ENCODE results near the gene PFKFB4.

Gene PFKFB4

DNA sequence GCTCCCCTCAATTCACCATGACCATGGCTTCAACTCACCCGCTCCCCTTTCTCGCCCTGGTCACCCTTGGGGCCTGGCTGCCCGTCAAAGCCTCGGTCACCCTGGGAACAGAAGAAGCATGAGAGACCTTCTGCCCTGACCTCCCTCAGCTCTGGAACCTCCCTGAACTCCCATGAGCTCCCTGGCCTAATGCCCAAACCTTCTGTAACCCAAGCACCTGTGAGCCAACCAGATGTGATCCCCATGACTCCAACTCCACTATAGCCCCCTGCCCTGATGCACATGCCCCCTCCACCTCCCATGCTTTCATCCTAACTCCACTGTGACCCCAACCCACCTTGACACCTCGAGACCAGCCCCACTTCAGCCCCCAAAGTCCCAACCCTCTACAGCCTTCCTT, 10.5 kb upstream of the PFKFB4 start:
- H3F3A ChIP-seq (ENCODE audit: insufficient read depth), result no peaks in the 10 kb centered on the region
- no peaks in the 10 kb centered on the region for H3K79me2 ChIP-seq (ENCODE audit: insufficient read depth, low read length)
- H4K20me1 ChIP-seq (ENCODE audit: low read depth, low read length), result no peaks in the 10 kb centered on the region
- no peaks in the 10 kb centered on the region for H3K27me3 ChIP-seq (ENCODE audit: low read length)
- H3K4me3 ChIP-seq (ENCODE audit: insufficient read depth, low read length, poor library complexity, severe bottlenecking), result no peak overlapping the region
- H3K36me3 ChIP-seq (ENCODE audit: low read length), result no peaks in the 10 kb centered on the region
- no peak overlapping the region for H3K9ac ChIP-seq (ENCODE audit: low read length)
- H2AFZ ChIP-seq (ENCODE audit: low read depth, low read length, severe bottlenecking), result no peak overlapping the region
- H3K27ac ChIP-seq (ENCODE audit: low read depth, low read length), result no peak overlapping the region
- no peaks in the 10 kb centered on the region for H3K9me2 ChIP-seq (replicated peaks; ENCODE audit: insufficient read depth, low read length)
- H3K9me3 ChIP-seq (ENCODE audit: insufficient read depth, low read length), result no peaks in the 10 kb centered on the region
- TF ChIP-seq, protein P1, sequence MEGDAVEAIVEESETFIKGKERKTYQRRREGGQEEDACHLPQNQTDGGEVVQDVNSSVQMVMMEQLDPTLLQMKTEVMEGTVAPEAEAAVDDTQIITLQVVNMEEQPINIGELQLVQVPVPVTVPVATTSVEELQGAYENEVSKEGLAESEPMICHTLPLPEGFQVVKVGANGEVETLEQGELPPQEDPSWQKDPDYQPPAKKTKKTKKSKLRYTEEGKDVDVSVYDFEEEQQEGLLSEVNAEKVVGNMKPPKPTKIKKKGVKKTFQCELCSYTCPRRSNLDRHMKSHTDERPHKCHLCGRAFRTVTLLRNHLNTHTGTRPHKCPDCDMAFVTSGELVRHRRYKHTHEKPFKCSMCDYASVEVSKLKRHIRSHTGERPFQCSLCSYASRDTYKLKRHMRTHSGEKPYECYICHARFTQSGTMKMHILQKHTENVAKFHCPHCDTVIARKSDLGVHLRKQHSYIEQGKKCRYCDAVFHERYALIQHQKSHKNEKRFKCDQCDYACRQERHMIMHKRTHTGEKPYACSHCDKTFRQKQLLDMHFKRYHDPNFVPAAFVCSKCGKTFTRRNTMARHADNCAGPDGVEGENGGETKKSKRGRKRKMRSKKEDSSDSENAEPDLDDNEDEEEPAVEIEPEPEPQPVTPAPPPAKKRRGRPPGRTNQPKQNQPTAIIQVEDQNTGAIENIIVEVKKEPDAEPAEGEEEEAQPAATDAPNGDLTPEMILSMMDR (IDR thresholded peaks at IDR 0.05; ENCODE audit: insufficient read depth, low read length, poor library complexity, severe bottlenecking), result no peak
- TF ChIP-seq EZH2phosphoT487 (conservative IDR thresholded peaks at IDR 0.05; ENCODE audit: low read length), result no peak
- H3K4me2 ChIP-seq (ENCODE audit: low read depth, low read length, poor library complexity, severe bottlenecking), result no peak overlapping the region

DNA sequence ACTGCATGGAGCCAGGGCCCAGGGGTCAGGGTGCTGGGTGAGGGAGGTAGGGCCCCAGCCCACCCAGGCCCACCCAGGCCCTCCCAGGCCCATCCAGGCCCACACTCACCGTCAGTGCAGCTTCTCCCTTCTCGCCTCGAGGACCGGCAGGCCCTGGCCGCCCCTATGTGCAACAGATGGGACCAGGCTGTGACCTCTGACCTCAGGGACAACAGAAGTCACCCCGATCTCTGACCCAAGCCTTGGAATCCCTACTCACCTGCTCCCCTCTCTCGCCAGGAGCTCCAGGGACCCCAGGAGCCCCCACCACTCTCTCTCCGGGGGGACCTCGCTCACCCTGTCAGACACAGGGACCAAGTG, 9.8 kb upstream of the PFKFB4 start:
- Histone ChIP-seq H3K4me3 (ENCODE audit: insufficient read depth, low read length, poor library complexity, severe bottlenecking) (no peak overlapping the region), H3K36me3 (ENCODE audit: low read length) (no peaks in the 10 kb centered on the region), H2AFZ (ENCODE audit: low read depth, low read length, severe bottlenecking) (no peak overlapping the region), H3K9me3 (ENCODE audit: insufficient read depth, low read length) (no peaks in the 10 kb centered on the region), H3K9me2 (replicated peaks; ENCODE audit: insufficient read depth, low read length) (no peaks in the 10 kb centered on the region), H3K27me3 (ENCODE audit: low read length) (no peaks in the 10 kb centered on the region), H4K20me1 (ENCODE audit: low read depth, low read length) (no peaks in the 10 kb centered on the region), H3K27ac (ENCODE audit: low read depth, low read length) (no peak overlapping the region), H3K9ac (ENCODE audit: low read length) (no peak overlapping the region), H3K4me2 (ENCODE audit: low read depth, low read length, poor library complexity, severe bottlenecking) (no peak overlapping the region), H3K79me2 (ENCODE audit: insufficient read depth, low read length) (no peaks in the 10 kb centered on the region), H3F3A (ENCODE audit: insufficient read depth) (no peaks in the 10 kb centered on the region)
- no peak for TF ChIP-seq EZH2phosphoT487 (conservative IDR thresholded peaks at IDR 0.05; ENCODE audit: low read length)
- TF ChIP-seq, protein P1 (IDR thresholded peaks at IDR 0.05; ENCODE audit: insufficient read depth, low read length, poor library complexity, severe bottlenecking), result no peak

DNA sequence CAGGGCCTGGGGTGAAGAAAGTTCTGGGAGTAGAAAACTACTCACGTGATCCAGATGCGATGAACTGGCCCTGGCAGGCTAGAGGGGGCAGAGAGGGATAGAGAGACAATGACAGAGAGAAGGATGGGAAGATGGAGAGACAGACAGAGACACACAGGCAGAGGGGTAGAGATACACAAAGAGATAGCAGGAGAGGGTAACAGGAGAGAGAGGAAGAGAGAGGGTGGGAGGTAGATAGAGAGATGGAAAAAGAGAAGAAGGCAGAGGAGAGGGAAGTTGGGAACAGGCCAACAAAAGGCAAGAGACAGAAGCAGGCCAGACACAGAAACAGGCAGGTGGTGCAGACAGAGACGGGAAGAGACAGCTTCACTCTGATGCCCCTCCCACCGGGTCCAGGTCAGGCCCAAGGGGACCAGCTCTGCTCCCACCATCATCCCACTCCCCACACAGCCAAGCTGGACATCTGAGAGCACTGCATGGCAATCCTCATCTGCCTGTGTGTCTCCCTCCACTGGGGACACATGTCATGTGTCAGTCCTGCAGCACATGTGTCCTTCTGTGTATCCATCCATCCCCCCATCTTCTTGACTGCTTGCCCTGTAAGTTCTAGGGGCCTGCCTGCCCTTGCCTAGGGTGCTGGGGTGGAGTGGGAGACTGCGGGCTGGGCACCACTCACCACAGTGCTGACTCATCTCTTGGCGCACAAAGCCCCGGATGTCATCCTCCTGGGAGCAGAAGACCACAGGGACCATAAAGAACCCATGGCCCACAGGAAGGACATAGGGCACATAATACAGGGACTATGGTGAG, 9.2 kb upstream of the PFKFB4 start:
- Histone ChIP-seq H3K27me3 (ENCODE audit: low read length) (no peaks in the 10 kb centered on the region), H3K4me3 (ENCODE audit: insufficient read depth, low read length, poor library complexity, severe bottlenecking) (no peak overlapping the region), H3K9me2 (replicated peaks; ENCODE audit: insufficient read depth, low read length) (no peaks in the 10 kb centered on the region), H3F3A (ENCODE audit: insufficient read depth) (no peaks in the 10 kb centered on the region), H3K27ac (ENCODE audit: low read depth, low read length) (no peak overlapping the region), H2AFZ (ENCODE audit: low read depth, low read length, severe bottlenecking) (no peak overlapping the region), H3K4me2 (ENCODE audit: low read depth, low read length, poor library complexity, severe bottlenecking) (no peak overlapping the region), H3K9ac (ENCODE audit: low read length) (no peak overlapping the region), H4K20me1 (ENCODE audit: low read depth, low read length) (no peaks in the 10 kb centered on the region), H3K36me3 (ENCODE audit: low read length) (no peaks in the 10 kb centered on the region), H3K9me3 (ENCODE audit: insufficient read depth, low read length) (no peaks in the 10 kb centered on the region), H3K79me2 (ENCODE audit: insufficient read depth, low read length) (no peaks in the 10 kb centered on the region)
- TF ChIP-seq, protein P1 (IDR thresholded peaks at IDR 0.05; ENCODE audit: insufficient read depth, low read length, poor library complexity, severe bottlenecking), result no peak
- TF ChIP-seq EZH2phosphoT487 (conservative IDR thresholded peaks at IDR 0.05; ENCODE audit: low read length), result no peak

Data from SU-DHL-6 (cell line).